Ectodermal cell (in vitro differentiated cells): Measurements from ENCODE around the gene ARHGAP44.
"Not testable (repeated sequence)": the region's sequence is repeated elsewhere in the genome, so short reads cannot be mapped to it uniquely, and the experiment has no call there.

Experiments
- H3K27ac ChIP-seq: 2 replicates; pipeline ENCODE4 v1.7.0; 2013; ENCODE audit warnings: mild to moderate bottlenecking, low read depth, low read length; ENCODE audit not compliant: insufficient read depth, poor library complexity, severe bottlenecking
- H3K27me3 ChIP-seq: 2 replicates; pipeline ENCODE4 v1.7.0; 2013; ENCODE audit warnings: mild to moderate bottlenecking, low read length; ENCODE audit not compliant: insufficient read depth, control insufficient read depth, poor library complexity, severe bottlenecking
- H3K36me3 ChIP-seq: one replicate; pipeline ENCODE4 v1.7.0; 2013; ENCODE audit warnings: low read length; ENCODE audit not compliant: control insufficient read depth, insufficient read depth
- H3K4me1 ChIP-seq: one replicate; pipeline ENCODE4 v1.7.0; 2013; ENCODE audit warnings: low read length; ENCODE audit not compliant: control insufficient read depth, insufficient read depth
- H3K4me3 ChIP-seq: 2 replicates; pipeline ENCODE4 v1.7.0; 2013; ENCODE audit warnings: low read depth, low read length, control low read depth; ENCODE audit not compliant: insufficient read depth
- H3K9me3 ChIP-seq: 2 replicates; pipeline ENCODE4 v1.7.0; 2013; ENCODE audit warnings: mild to moderate bottlenecking, low read length, moderate library complexity; ENCODE audit not compliant: control insufficient read depth
- WGBS, 2 experiments: methylation state at CpG; one replicate each; pipeline ENCODE4 v1.1.7; 2013; ENCODE audit warnings: missing lambda C conversion rate in 2 of 2; 5-methylcytosine and 5-hydroxymethylcytosine counted together

Gene ARHGAP44

GRCh38 chr17:12966413-12966812, 177.1 kb downstream of the ARHGAP44 start:
- Histone ChIP-seq H3K4me3 (no peak overlapping the region), H3K9me3 (no peaks in the 10 kb centered on the region), H3K27me3 (no peaks in the 10 kb centered on the region), H3K27ac (no peak overlapping the region), H3K4me1 (no peaks in the 10 kb centered on the region), H3K36me3 (no peaks in the 10 kb centered on the region)
- 94 to 96% methylated on average over 5 of the region's 5 CpGs for WGBS, 2 experiments

- no peaks in the 10 kb centered on the region for H3K36me3 ChIP-seq
- H3K4me3 ChIP-seq: no peak overlapping the region
- no peak overlapping the region for H3K27ac ChIP-seq
- no peaks in the 10 kb centered on the region for H3K27me3 ChIP-seq
- H3K4me1 ChIP-seq: no peaks in the 10 kb centered on the region
- H3K9me3 ChIP-seq: no peaks in the 10 kb centered on the region
- 90 to 92% methylated on average over 11 of the region's 11 CpGs for WGBS, 2 experiments
Observed at GRCh38 chr17:12967962-12968361, 178.7 kb downstream of the ARHGAP44 start.

GRCh38 chr17:12973496-12974004, 184.3 kb downstream of the ARHGAP44 start:
- H3K4me3 ChIP-seq: peak overlapping the region; percentile 26
- H3K4me1 ChIP-seq: peaks cover 8% of the 10 kb centered on the region
- H3K9me3 ChIP-seq: no peaks in the 10 kb centered on the region
- WGBS, 2 experiments: 2 to 3% methylated on average over 16 of the region's 16 CpGs
- no peak overlapping the region for H3K27ac ChIP-seq
- H3K36me3 ChIP-seq: no peaks in the 10 kb centered on the region
- H3K27me3 ChIP-seq: peaks cover 16% of the 10 kb centered on the region

GRCh38 chr17:12974005-12974531, 184.8 kb downstream of the ARHGAP44 start:
- Histone ChIP-seq H3K27me3 (peaks cover 16% of the 10 kb centered on the region), H3K36me3 (no peaks in the 10 kb centered on the region), H3K27ac (no peak overlapping the region), H3K4me3 (peak overlapping the region; percentile 26), H3K9me3 (no peaks in the 10 kb centered on the region), H3K4me1 (peaks cover 8% of the 10 kb centered on the region)
- 7 to 8% methylated on average over 40 of the region's 40 CpGs for WGBS, 2 experiments

- no peak overlapping the region for H3K4me3 ChIP-seq
- no peak overlapping the region for H3K27ac ChIP-seq
- no peaks in the 10 kb centered on the region for H3K9me3 ChIP-seq
- WGBS, 2 experiments: 59% methylated on average over 11 to 13 of the region's 13 CpGs
- peaks cover 16% of the 10 kb centered on the region for H3K27me3 ChIP-seq
- no peaks in the 10 kb centered on the region for H3K36me3 ChIP-seq
- H3K4me1 ChIP-seq: peaks cover 8% of the 10 kb centered on the region
Observed at GRCh38 chr17:12977008-12977751, 187.9 kb downstream of the ARHGAP44 start.

GRCh38 chr17:12978787-12979186, 189.5 kb downstream of the ARHGAP44 start:
- H3K4me1 ChIP-seq, H3K36me3 ChIP-seq, H3K9me3 ChIP-seq, H3K27me3 ChIP-seq, H3K4me3 ChIP-seq, H3K27ac ChIP-seq: not testable (repeated sequence)
- WGBS, 2 experiments: 89 to 95% methylated on average over 6 of the region's 6 CpGs

- 93 to 96% methylated on average over 5 of the region's 5 CpGs for WGBS, 2 experiments
- Histone ChIP-seq H3K27ac (no peak overlapping the region), H3K36me3 (no peaks in the 10 kb centered on the region)
Observed at GRCh38 chr17:12979246-12979645, 189.9 kb downstream of the ARHGAP44 start.

GRCh38 chr17:12979826-12980500, 190.7 kb downstream of the ARHGAP44 start:
- H3K36me3 ChIP-seq: no peaks in the 10 kb centered on the region

More at GRCh38 chr17:12979246-12979645, 189.9 kb downstream of the ARHGAP44 start:
- H3K4me3 ChIP-seq: no peak overlapping the region
- peaks cover 4% of the 10 kb centered on the region for H3K27me3 ChIP-seq
- H3K4me1 ChIP-seq: no peaks in the 10 kb centered on the region
- H3K9me3 ChIP-seq: no peaks in the 10 kb centered on the region

GRCh38 chr17:12982224-12982623, 192.9 kb downstream of the ARHGAP44 start:
- WGBS, 2 experiments: 95 to 97% methylated on average over 6 of the region's 6 CpGs
- Histone ChIP-seq H3K4me3 (no peak overlapping the region), H3K4me1 (peaks cover 9% of the 10 kb centered on the region), H3K9me3 (no peaks in the 10 kb centered on the region), H3K27me3 (no peaks in the 10 kb centered on the region), H3K27ac (no peak overlapping the region), H3K36me3 (no peaks in the 10 kb centered on the region)

More at GRCh38 chr17:12979826-12980500, 190.7 kb downstream of the ARHGAP44 start:
- Histone ChIP-seq H3K4me3 (no peak overlapping the region), H3K9me3 (no peaks in the 10 kb centered on the region), H3K27me3 (no peaks in the 10 kb centered on the region), H3K27ac (no peak overlapping the region), H3K4me1 (no peaks in the 10 kb centered on the region)
- 92 to 93% methylated on average over 12 of the region's 12 CpGs for WGBS, 2 experiments
